ENCODE measurements around the gene SRSF10. TPM values are rescaled to one million over a fixed set of nuclear protein-coding genes. Genes with fewer than 3 reads are reported as not detected.

SRSF10 gene
- total RNA-seq (2021; ENCODE audit: unreplicated experiment), result 142 TPM
- 54.2 and 64.8 TPM in 2 replicates for polyA plus RNA-seq (2012)
- Bru-seq, nascent RNA, result percentile 98 among the genes with signal in this experiment
- percentile 98 among the genes with signal in this experiment for BruChase-seq, experiment 1, labeled RNA remaining after a 6-hour chase
- BruChase-seq, experiment 2, labeled RNA remaining after a 2-hour chase, result percentile 98 among the genes with signal in this experiment
- long read RNA-seq, transcript SRSF10-212 (3 exons, 790 nt), result major isoform, 10 of 72 reads
- long read RNA-seq, partial matches to known transcripts, result 7 of 72 reads
- long read RNA-seq, other reads (novel, unspliced or antisense), result 49 of 72 reads

- peak within 1 kb of the TSS; percentile 88 for H3K27ac ChIP-seq (ENCODE audit: low read depth, low read length)
- ChIA-PET RAD21 (ENCODE audit: low non-redundant PET in 1 of 2, low total read pairs in 2 of 2, uncharacterized antibody in 2 of 2, unreplicated experiment in 2 of 2) (no interaction called here), CTCF (interaction anchor here (1.5 kb wide), 1 partner anchor 31 kb away, joined by 3 read pairs; no protein-coding TSS in a partner anchor), POLR2A (interaction anchor here (0.7 to 1.4 kb wide), 4 partner anchors 12 to 48 kb away, joined by 3 to 5 read pairs (median 4); no protein-coding TSS in a partner anchor)
- peaks cover 9 to 36% of the 10 kb centered on the region in 2 experiments for H3K36me3 ChIP-seq (ENCODE audit: control insufficient read depth in 1 of 2, insufficient read depth in 2 of 2, low read length in 2 of 2)
- H2AFZ ChIP-seq (ENCODE audit: low read depth, low read length, poor library complexity, severe bottlenecking), result no peak within 1 kb of the TSS
- DNase-seq (ENCODE audit: low read depth, low spot score), result peak; percentile 98
- H3K4me2 ChIP-seq (ENCODE audit: low read length), result peak within 1 kb of the TSS; percentile 74
- intact Hi-C loops (cut with micrococcal nuclease), result no loop called here
- peaks cover 51% of the 10 kb centered on the region for H3K79me2 ChIP-seq (ENCODE audit: insufficient read depth, low read length)
- BruUV-seq (replicated peaks), result no TSS peak
- H3K9ac ChIP-seq (ENCODE audit: low read length), result peak within 1 kb of the TSS; percentile 77
- peak within 1 kb of the TSS; percentile 81 to 86 for H3K4me3 ChIP-seq (replicated peaks in 1 of 2; ENCODE audit: low read depth in 1 of 2, low read length in 2 of 2)
- no peaks in the 10 kb centered on the region for H3K9me3 ChIP-seq (ENCODE audit: control insufficient read depth in 1 of 2, insufficient read depth in 1 of 2, low read depth in 1 of 2, low read length in 2 of 2)
- ATAC-seq, result peak; percentile 95
- peaks cover 15 to 36% of the 10 kb centered on the region in 2 experiments for H3K4me1 ChIP-seq (ENCODE audit: control insufficient read depth in 1 of 2, insufficient read depth in 2 of 2, low read length in 2 of 2)
- H4K20me1 ChIP-seq (ENCODE audit: insufficient read depth), result peaks cover 40% of the 10 kb centered on the region; the same call in 1 of the 2 replicates
- no peaks in the 10 kb centered on the region for H3K27me3 ChIP-seq (ENCODE audit: insufficient read depth, low read length)
- H3K9me2 ChIP-seq (ENCODE audit: insufficient read depth), result no peaks in the 10 kb centered on the region
- peak; percentile 22; the same call in 1 of the 2 replicates for TF ChIP-seq SP1 (IDR thresholded peaks at IDR 0.05; ENCODE audit: low read depth)
- TF ChIP-seq RAD21 (IDR thresholded peaks at IDR 0.05; ENCODE audit: low read depth), result no peak; the same call in 1 of the 2 replicates
- no peak for TF ChIP-seq TCF7L2 (IDR thresholded peaks at IDR 0.05; ENCODE audit: borderline replicate concordance, extremely low read depth, insufficient read depth, insufficient read length)
- peak; percentile 82 for TF ChIP-seq EGR1 (IDR thresholded peaks at IDR 0.05; ENCODE audit: low read depth)
- TF ChIP-seq ZFX (IDR thresholded peaks at IDR 0.05), result peak; percentile 99
- no peak for TF ChIP-seq CEBPB (IDR thresholded peaks at IDR 0.05; ENCODE audit: low read depth)
- TF ChIP-seq POLR2AphosphoS5 (IDR thresholded peaks at IDR 0.05; ENCODE audit: low read depth, low read length), result peak; percentile 100
- 0 out of 6 replicates have a peak, but pooled peaks of 1 of the 3 experiments have one; percentile 8 for TF ChIP-seq CTCF (IDR thresholded peaks at IDR 0.05 in 2 of 3, conservative IDR thresholded peaks at IDR 0.05 in 1 of 3; ENCODE audit: borderline replicate concordance in 1 of 3, insufficient read depth in 1 of 3, low read depth in 2 of 3, low read length in 2 of 3)
- no peak for TF ChIP-seq SRF (IDR thresholded peaks at IDR 0.05; ENCODE audit: low read depth)
- peak; percentile 74 for TF ChIP-seq YY1 (IDR thresholded peaks at IDR 0.05; ENCODE audit: extremely low read depth, insufficient replicate concordance, low read depth, low read length)
- no peak for TF ChIP-seq ATF3 (IDR thresholded peaks at IDR 0.05)
- no peak for TF ChIP-seq JUND (IDR thresholded peaks at IDR 0.05)
- peak; percentile 31; the same call in 1 of the 2 replicates for TF ChIP-seq CBX3 (IDR thresholded peaks at IDR 0.05; ENCODE audit: low read depth)
- no peak for TF ChIP-seq EZH2phosphoT487 (IDR thresholded peaks at IDR 0.05; ENCODE audit: borderline replicate concordance)
- peak; percentile 99 for TF ChIP-seq ZBTB33 (IDR thresholded peaks at IDR 0.05; ENCODE audit: extremely low read depth, insufficient replicate concordance, low read length)
- TF ChIP-seq ELF1 (IDR thresholded peaks at IDR 0.05; ENCODE audit: borderline replicate concordance, low read depth), result no peak
Measured at GRCh38 chr1:23979881-23980727, at the start of gene SRSF10. SRSF10 (minus strand) TSS chr1:23980327; CDS start chr1:23980255, 72 bp downstream.
